Gastrocnemius medialis (tissue), 4 donors: ENCODE results near the gene AADACL2.

ENCODE experiments used
- CTCF ChIP-seq, 5 experiments: fragments of 450-650 bp in 3 of 5; fragments of 200-600 bp in 2 of 5; sonication (generic) in 2 of 5; IDR thresholded peaks in 4 of 5; conservative IDR thresholded peaks in 1 of 5; 1 replicate in 4 of 5; 2 replicates in 1 of 5; pipeline ENCODE4 v1.5.1; 2016 to 2019; ENCODE audit warnings: antibody characterized with exemption in 5 of 5, mild to moderate bottlenecking in 3 of 5, moderate library complexity in 3 of 5
- POLR2A ChIP-seq, 2 donors: fragments of 450-650 bp; IDR thresholded peaks; one replicate each; pipeline ENCODE4 v1.6.1; 2017; ENCODE audit warnings: antibody characterized with exemption in 2 of 2, mild to moderate bottlenecking in 2 of 2, moderate library complexity in 2 of 2

DNA sequence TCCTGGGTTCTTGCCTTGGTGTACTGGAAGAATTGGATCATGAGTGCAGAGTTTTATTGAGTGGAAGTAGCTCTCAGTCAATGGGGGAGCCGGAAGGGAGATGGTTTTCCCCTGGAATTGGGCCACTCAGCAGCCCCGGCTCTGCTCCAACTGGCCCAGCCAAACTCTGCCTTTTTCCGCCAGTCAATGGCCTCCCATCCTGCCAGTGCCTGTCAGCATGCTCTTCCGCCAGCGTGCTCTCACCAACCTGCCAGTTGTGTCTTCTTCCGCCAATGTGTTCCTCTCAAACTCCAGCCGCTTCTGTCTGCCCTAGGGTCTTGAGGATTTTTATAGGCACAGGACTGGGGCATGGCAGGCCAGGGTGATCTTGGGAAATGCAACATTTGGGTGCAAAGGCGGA, 12.4 kb upstream of the AADACL2 start:
- TF ChIP-seq CTCF (IDR thresholded peaks at IDR 0.05 in 4 of 5, conservative IDR thresholded peaks at IDR 0.05 in 1 of 5): no peak
- no peak for TF ChIP-seq POLR2A (IDR thresholded peaks at IDR 0.05)
